HEK293 (cell line): ENCODE measurements around the gene DRG1.

Experiments used
- CTCF ChIA-PET: fragments of 350-600 bp; formaldehyde crosslinking; extraction: SDS; loops from one replicate; lab custom pipeline; 2021; ENCODE audit warnings: antibody characterized with exemption; lab: Yijun Ruan, JAX
- POLR2A ChIA-PET: fragments of 300-600 bp; formaldehyde crosslinking; extraction: SDS; loops from one replicate; lab custom pipeline; 2020; ENCODE audit warnings: antibody characterized with exemption, inconsistent platforms; lab: Yijun Ruan, JAX
- H3K27ac ChIP-seq: fragments of 200-500 bp; sonication (Bioruptor generic); 2 replicates; pipeline ENCODE4 v1.5.1; 2014; ENCODE audit warnings: low read depth, low read length, control low read depth, inconsistent platforms; ENCODE audit errors: extremely low read depth
- H3K36me3 ChIP-seq, 2 experiments: fragments of 200-500 bp in 1 of 2; sonication (Bioruptor generic) in 1 of 2; 1 replicate in 1 of 2; 2 replicates in 1 of 2; pipeline ENCODE4 v1.5.1; 2014 to 2017; ENCODE audit warnings: inconsistent platforms in 2 of 2, low read length in 2 of 2; ENCODE audit not compliant: control insufficient read depth in 2 of 2, insufficient read depth in 1 of 2
- H3K4me1 ChIP-seq: fragments of 200-500 bp; sonication (Bioruptor generic); 2 replicates; pipeline ENCODE4 v1.5.1; 2014; ENCODE audit warnings: mild to moderate bottlenecking, low read length, inconsistent platforms; ENCODE audit not compliant: control insufficient read depth, insufficient read depth
- H3K4me3 ChIP-seq: 2 replicates; pipeline ENCODE4 v1.5.1; 2011; ENCODE audit warnings: low read depth, mild to moderate bottlenecking, control low read depth, low read length, moderate library complexity
- H3K9me3 ChIP-seq: fragments of 200-500 bp; sonication (Bioruptor generic); 2 replicates; pipeline ENCODE4 v1.5.1; 2014; ENCODE audit warnings: low read depth, low read length, inconsistent platforms; ENCODE audit not compliant: control insufficient read depth, insufficient read depth
- GLIS1 ChIP-seq: fragments of 450-650 bp; formaldehyde crosslinking; IDR thresholded peaks from 2 replicates; pipeline ENCODE4 v1.5.1; 2016; ENCODE audit warnings: missing biosample characterization, missing genetic modification characterization
- MEIS1 ChIP-seq: sonication (generic); formaldehyde crosslinking; IDR thresholded peaks from 2 replicates; pipeline ENCODE4 v1.8.1; 2022; ENCODE audit warnings: missing genetic modification reagents, mild to moderate bottlenecking, borderline replicate concordance
- SP2 ChIP-seq: fragments of 450-650 bp; formaldehyde crosslinking; IDR thresholded peaks from 2 replicates; pipeline ENCODE4 v1.5.1; 2016; ENCODE audit warnings: missing biosample characterization, missing genetic modification characterization
- SP3 ChIP-seq: fragments of 450-650 bp; formaldehyde crosslinking; IDR thresholded peaks from 2 replicates; pipeline ENCODE4 v1.5.1; 2016; ENCODE audit warnings: missing biosample characterization, missing genetic modification characterization
- TRIM28 ChIP-seq: IDR thresholded peaks from 2 replicates; pipeline ENCODE4 v1.6.1; 2011; ENCODE audit warnings: low read length, control low read depth, borderline replicate concordance
- WT1 ChIP-seq: fragments of 450-650 bp; formaldehyde crosslinking; IDR thresholded peaks from 2 replicates; pipeline ENCODE4 v1.5.1; 2016; ENCODE audit warnings: missing biosample characterization, missing genetic modification characterization
- ZNF155 ChIP-seq: fragments of 450-650 bp; formaldehyde crosslinking; IDR thresholded peaks from 2 replicates; pipeline ENCODE4 v1.5.1; 2016; ENCODE audit warnings: missing biosample characterization, missing genetic modification characterization
- ZNF19 ChIP-seq: fragments of 450-650 bp; formaldehyde crosslinking; IDR thresholded peaks from 2 replicates; pipeline ENCODE4; 2016; ENCODE audit warnings: missing biosample characterization, missing genetic modification characterization, low read depth
- ZNF2 ChIP-seq: fragments of 450-650 bp; formaldehyde crosslinking; IDR thresholded peaks from 2 replicates; pipeline ENCODE4 v1.5.1; 2016; ENCODE audit warnings: missing biosample characterization, missing genetic modification characterization
- ZNF214 ChIP-seq: fragments of 450-650 bp; formaldehyde crosslinking; IDR thresholded peaks from 2 replicates; pipeline ENCODE4 v1.5.1; 2017; ENCODE audit warnings: missing biosample characterization, mild to moderate bottlenecking, missing genetic modification characterization, borderline replicate concordance
- ZNF366 ChIP-seq: fragments of 450-650 bp; formaldehyde crosslinking; conservative IDR thresholded peaks from 2 replicates; pipeline ENCODE4 v1.5.1; 2016; ENCODE audit warnings: missing biosample characterization, missing genetic modification characterization
- ZNF529 ChIP-seq: fragments of 450-650 bp; formaldehyde crosslinking; IDR thresholded peaks from 2 replicates; pipeline ENCODE4 v1.5.1; 2017; ENCODE audit warnings: missing genetic modification characterization, missing biosample characterization; ENCODE audit not compliant: insufficient replicate concordance
- ZNF530 ChIP-seq: fragments of 450-650 bp; formaldehyde crosslinking; IDR thresholded peaks from 2 replicates; pipeline ENCODE4 v1.5.1; 2016; ENCODE audit warnings: low read depth, missing biosample characterization, missing genetic modification characterization
- ZNF548 ChIP-seq: fragments of 450-650 bp; formaldehyde crosslinking; IDR thresholded peaks from 2 replicates; pipeline ENCODE4 v1.5.1; 2016; ENCODE audit warnings: missing biosample characterization, missing genetic modification characterization
- ZNF624 ChIP-seq: fragments of 450-650 bp; formaldehyde crosslinking; IDR thresholded peaks from 2 replicates; pipeline ENCODE4 v1.5.1; 2017; ENCODE audit warnings: missing biosample characterization, missing genetic modification characterization
- ZNF664 ChIP-seq: fragments of 450-650 bp; formaldehyde crosslinking; IDR thresholded peaks from 2 replicates; pipeline ENCODE4 v1.5.1; 2016; ENCODE audit warnings: missing biosample characterization, missing genetic modification characterization
- ZNF768 ChIP-seq: fragments of 450-650 bp; formaldehyde crosslinking; IDR thresholded peaks from 2 replicates; pipeline ENCODE4 v1.5.1; 2018; ENCODE audit warnings: missing biosample characterization, mild to moderate bottlenecking, missing genetic modification characterization
- ZNF785 ChIP-seq: fragments of 450-650 bp; formaldehyde crosslinking; IDR thresholded peaks from 2 replicates; pipeline ENCODE4 v1.5.1; 2016; ENCODE audit warnings: missing biosample characterization, missing genetic modification characterization
- ZNF791 ChIP-seq: fragments of 450-650 bp; formaldehyde crosslinking; IDR thresholded peaks from 2 replicates; pipeline ENCODE4 v1.5.1; 2016; ENCODE audit warnings: missing biosample characterization, missing genetic modification characterization
- ZXDB ChIP-seq: fragments of 450-650 bp; formaldehyde crosslinking; IDR thresholded peaks from 2 replicates; pipeline ENCODE4 v1.5.1; 2016; ENCODE audit warnings: missing biosample characterization, missing genetic modification characterization
- TF ChIP-seq, protein P1 (sequence below): fragments of 450-650 bp; formaldehyde crosslinking; optimal IDR thresholded peaks from 2 replicates; pipeline ENCODE3; 2016; ENCODE audit warnings: missing biosample characterization, mild to moderate bottlenecking, missing genetic modification characterization
- TF ChIP-seq, protein P2 (sequence below): fragments of 450-650 bp; formaldehyde crosslinking; IDR thresholded peaks from 2 replicates; pipeline ENCODE4 v1.5.1; 2016; ENCODE audit warnings: missing biosample characterization, missing genetic modification characterization, borderline replicate concordance
- TF ChIP-seq, protein P3 (sequence below): fragments of 450-650 bp; formaldehyde crosslinking; IDR thresholded peaks from 2 replicates; pipeline ENCODE4 v1.5.1; 2017; ENCODE audit warnings: missing biosample characterization, missing genetic modification characterization
- TF ChIP-seq, protein P4 (sequence below): fragments of 450-650 bp; formaldehyde crosslinking; IDR thresholded peaks from 2 replicates; pipeline ENCODE4 v1.5.1; 2016; ENCODE audit warnings: missing biosample characterization, missing genetic modification characterization
- TF ChIP-seq, protein P5 (sequence below): fragments of 450-650 bp; formaldehyde crosslinking; IDR thresholded peaks from 2 replicates; pipeline ENCODE4; 2016; ENCODE audit warnings: missing biosample characterization, missing genetic modification characterization

Gene DRG1

DNA sequence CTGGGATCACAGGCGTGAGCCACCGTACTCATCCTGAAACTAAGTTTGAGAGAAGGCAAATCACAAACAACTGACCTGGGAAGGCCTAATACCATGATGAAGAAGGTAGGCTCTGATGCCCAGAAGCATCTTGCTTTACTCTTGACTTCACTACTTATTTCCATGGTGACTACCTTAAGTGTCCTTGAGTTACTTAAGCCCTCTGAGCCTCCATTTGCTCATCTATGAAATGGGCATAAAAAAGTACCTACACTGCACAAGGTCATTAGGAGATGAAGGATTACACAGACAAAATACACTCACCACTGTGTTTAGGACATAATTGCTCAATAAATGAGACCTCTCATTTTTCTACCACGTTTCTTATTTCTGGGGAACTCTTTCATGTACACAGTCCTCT is 62.3 kb downstream of the DRG1 start (continued):
- TF ChIP-seq ZNF214 (no peak), MEIS1 (CRISPR knock-in tag) (no peak), WT1 (tag by site-specific recombination) (no peak)
- TF ChIP-seq, all 188 proteins: peak for 0

DNA sequence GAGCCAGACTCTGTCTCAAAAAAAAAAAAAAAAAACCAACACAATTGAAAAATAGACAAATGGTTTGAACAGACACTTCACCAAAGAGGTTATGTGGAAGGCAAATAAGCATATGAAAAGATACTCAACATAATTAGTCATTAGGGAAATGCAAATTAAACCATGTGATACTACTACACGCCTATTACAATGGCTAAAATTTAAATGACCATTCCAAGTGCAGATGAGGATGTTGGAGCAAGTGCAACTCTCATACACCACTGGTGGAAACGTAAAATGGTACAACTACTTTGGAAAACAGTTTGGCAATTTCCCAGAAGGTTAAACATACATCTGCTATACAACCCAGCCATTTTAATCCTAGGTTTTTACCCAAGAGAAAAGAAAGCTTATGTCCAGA is 65.9 kb downstream of the DRG1 start:
- Histone ChIP-seq H3K36me3 (peaks cover 74 to 85% of the 10 kb centered on the region in 2 experiments), H3K4me1 (no peaks in the 10 kb centered on the region), H3K4me3 (no peak overlapping the region), H3K27ac (no peak overlapping the region), H3K9me3 (no peaks in the 10 kb centered on the region)
- POLR2A ChIA-PET: no interaction called here
- CTCF ChIA-PET: interaction anchor here (0.6 kb wide), 2 partner anchors 13 to 100 kb away, joined by 3 to 5 read pairs; no protein-coding TSS in a partner anchor
- TF ChIP-seq, protein P1, sequence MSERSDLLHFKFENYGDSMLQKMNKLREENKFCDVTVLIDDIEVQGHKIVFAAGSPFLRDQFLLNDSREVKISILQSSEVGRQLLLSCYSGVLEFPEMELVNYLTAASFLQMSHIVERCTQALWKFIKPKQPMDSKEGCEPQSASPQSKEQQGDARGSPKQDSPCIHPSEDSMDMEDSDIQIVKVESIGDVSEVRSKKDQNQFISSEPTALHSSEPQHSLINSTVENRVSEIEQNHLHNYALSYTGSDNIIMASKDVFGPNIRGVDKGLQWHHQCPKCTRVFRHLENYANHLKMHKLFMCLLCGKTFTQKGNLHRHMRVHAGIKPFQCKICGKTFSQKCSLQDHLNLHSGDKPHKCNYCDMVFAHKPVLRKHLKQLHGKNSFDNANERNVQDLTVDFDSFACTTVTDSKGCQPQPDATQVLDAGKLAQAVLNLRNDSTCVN (tag by site-specific recombination): no peak
- TF ChIP-seq ZNF785 (tag by site-specific recombination) (no peak), ZNF19 (tag by site-specific recombination) (no peak), ZNF548 (no peak), GLIS1 (tag by site-specific recombination) (no peak), ZNF529 (tag by site-specific recombination) (no peak), SP2 (tag by site-specific recombination) (no peak), TRIM28 (no peak), ZNF664 (no peak), ZNF530 (tag by site-specific recombination) (no peak), ZNF2 (no peak)

DNA sequence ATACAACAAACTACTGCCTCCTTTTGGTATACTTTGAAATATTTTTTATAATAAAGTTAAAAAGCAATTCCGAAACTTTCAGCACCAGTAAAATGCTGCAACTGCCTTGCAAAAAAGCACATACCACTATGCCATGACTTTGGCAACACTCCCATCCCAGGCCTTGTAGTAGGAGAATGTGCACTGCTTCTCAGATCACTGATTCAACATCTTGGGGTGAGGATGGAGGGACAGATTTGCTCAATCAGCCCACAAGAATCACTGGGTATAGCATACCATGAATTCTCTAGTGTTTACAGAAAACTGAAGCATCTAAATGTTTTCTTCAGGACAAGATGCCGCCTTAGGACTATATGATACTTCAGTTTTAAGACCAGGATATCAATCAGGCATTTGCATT is 75.3 kb downstream of the DRG1 start:
- H3K36me3 ChIP-seq: peaks cover 45 to 73% of the 10 kb centered on the region in 2 experiments
- no peak overlapping the region for H3K27ac ChIP-seq
- ChIA-PET CTCF (interaction anchor here (0.6 kb wide), 1 partner anchor 35 kb away, joined by 3 read pairs; no protein-coding TSS in a partner anchor), POLR2A (no interaction called here)
- H3K4me1 ChIP-seq: no peaks in the 10 kb centered on the region
- H3K9me3 ChIP-seq: no peaks in the 10 kb centered on the region
- no peak overlapping the region for H3K4me3 ChIP-seq
- TF ChIP-seq ZNF366 (tag by site-specific recombination) (no peak), ZNF2 (no peak), ZNF768 (tag by site-specific recombination) (no peak), ZNF155 (tag by site-specific recombination) (no peak), ZNF791 (tag by site-specific recombination) (no peak), ZXDB (tag by site-specific recombination) (no peak), SP3 (tag by site-specific recombination) (no peak), ZNF624 (tag by site-specific recombination) (no peak)
- TF ChIP-seq, protein P2, sequence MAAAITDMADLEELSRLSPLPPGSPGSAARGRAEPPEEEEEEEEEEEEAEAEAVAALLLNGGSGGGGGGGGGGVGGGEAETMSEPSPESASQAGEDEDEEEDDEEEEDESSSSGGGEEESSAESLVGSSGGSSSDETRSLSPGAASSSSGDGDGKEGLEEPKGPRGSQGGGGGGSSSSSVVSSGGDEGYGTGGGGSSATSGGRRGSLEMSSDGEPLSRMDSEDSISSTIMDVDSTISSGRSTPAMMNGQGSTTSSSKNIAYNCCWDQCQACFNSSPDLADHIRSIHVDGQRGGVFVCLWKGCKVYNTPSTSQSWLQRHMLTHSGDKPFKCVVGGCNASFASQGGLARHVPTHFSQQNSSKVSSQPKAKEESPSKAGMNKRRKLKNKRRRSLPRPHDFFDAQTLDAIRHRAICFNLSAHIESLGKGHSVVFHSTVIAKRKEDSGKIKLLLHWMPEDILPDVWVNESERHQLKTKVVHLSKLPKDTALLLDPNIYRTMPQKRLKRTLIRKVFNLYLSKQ (tag by site-specific recombination): no peak
- TF ChIP-seq, protein P3, sequence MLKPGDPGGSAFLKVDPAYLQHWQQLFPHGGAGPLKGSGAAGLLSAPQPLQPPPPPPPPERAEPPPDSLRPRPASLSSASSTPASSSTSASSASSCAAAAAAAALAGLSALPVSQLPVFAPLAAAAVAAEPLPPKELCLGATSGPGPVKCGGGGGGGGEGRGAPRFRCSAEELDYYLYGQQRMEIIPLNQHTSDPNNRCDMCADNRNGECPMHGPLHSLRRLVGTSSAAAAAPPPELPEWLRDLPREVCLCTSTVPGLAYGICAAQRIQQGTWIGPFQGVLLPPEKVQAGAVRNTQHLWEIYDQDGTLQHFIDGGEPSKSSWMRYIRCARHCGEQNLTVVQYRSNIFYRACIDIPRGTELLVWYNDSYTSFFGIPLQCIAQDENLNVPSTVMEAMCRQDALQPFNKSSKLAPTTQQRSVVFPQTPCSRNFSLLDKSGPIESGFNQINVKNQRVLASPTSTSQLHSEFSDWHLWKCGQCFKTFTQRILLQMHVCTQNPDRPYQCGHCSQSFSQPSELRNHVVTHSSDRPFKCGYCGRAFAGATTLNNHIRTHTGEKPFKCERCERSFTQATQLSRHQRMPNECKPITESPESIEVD (tag by site-specific recombination): no peak
- TF ChIP-seq, protein P4, sequence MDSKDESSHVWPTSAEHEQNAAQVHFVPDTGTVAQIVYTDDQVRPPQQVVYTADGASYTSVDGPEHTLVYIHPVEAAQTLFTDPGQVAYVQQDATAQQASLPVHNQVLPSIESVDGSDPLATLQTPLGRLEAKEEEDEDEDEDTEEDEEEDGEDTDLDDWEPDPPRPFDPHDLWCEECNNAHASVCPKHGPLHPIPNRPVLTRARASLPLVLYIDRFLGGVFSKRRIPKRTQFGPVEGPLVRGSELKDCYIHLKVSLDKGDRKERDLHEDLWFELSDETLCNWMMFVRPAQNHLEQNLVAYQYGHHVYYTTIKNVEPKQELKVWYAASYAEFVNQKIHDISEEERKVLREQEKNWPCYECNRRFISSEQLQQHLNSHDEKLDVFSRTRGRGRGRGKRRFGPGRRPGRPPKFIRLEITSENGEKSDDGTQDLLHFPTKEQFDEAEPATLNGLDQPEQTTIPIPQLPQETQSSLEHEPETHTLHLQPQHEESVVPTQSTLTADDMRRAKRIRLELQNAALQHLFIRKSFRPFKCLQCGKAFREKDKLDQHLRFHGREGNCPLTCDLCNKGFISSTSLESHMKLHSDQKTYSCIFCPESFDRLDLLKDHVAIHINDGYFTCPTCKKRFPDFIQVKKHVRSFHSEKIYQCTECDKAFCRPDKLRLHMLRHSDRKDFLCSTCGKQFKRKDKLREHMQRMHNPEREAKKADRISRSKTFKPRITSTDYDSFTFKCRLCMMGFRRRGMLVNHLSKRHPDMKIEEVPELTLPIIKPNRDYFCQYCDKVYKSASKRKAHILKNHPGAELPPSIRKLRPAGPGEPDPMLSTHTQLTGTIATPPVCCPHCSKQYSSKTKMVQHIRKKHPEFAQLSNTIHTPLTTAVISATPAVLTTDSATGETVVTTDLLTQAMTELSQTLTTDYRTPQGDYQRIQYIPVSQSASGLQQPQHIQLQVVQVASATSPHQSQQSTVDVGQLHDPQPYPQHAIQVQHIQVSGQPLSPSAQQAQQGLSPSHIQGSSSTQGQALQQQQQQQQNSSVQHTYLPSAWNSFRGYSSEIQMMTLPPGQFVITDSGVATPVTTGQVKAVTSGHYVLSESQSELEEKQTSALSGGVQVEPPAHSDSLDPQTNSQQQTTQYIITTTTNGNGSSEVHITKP (tag by site-specific recombination): no peak
- TF ChIP-seq, protein P5, sequence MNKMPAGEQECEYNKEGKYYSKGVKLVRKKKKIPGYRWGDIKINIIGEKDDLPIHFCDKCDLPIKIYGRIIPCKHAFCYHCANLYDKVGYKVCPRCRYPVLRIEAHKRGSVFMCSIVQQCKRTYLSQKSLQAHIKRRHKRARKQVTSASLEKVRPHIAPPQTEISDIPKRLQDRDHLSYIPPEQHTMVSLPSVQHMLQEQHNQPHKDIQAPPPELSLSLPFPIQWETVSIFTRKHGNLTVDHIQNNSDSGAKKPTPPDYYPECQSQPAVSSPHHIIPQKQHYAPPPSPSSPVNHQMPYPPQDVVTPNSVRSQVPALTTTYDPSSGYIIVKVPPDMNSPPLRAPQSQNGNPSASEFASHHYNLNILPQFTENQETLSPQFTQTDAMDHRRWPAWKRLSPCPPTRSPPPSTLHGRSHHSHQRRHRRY (tag by site-specific recombination): no peak
